G401.6 (cell line): ENCODE data around the gene SH3PXD2A.

Experiments
- FAIRE-seq: peaks from 2 replicates; lab custom pipeline; 2012; peaks lifted over from hg19 to GRCh38; lab: Jason Lieb, UNC

The SH3PXD2A gene

DNA sequence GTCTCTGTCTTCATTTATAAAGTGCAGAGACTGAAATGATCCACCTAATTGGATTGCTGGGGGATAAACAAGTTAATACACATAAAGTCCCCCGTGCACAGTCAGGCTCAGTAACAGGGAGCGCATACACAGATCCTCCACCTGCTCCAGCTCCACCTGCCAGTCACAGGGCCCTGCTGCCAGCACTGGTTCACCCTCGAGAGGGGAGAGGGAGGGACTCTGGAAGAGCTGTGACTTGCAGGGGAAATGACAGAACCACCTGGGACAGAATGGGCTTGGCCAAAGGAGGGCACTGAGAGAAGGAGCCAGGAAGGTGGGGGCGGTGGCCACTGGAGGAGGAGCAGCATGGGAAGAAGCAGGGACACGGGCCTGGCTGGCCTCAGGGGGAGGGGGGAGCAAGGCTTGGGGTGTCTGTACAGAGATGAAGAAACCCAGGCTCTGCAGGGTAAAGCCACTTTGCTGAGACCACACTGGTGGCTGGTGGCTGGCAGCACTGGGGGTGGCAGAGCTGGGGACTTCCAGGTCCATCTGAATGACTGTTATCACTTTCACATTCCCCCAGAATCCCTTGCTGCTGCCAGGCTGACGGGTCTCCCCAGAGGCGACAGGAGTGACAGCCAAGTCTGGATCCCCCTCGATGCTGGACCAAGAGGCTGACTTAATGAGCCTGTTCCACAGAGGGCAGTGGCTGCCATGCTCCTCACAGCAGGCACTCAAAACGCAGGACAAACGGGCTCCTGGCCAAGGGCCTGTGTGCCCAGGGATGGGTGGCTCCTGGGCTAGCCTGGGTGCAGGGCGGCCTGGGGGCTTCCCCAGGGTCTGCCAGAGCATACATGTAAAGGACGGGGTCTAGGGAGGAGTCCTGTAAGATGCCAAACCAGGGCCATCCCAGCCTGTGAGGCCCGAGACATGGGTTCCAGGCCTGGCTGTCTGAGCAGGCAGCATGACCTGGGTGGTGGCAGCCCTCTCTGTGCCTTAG, 151.1 kb downstream of the SH3PXD2A start:
- no peak for FAIRE-seq

DNA sequence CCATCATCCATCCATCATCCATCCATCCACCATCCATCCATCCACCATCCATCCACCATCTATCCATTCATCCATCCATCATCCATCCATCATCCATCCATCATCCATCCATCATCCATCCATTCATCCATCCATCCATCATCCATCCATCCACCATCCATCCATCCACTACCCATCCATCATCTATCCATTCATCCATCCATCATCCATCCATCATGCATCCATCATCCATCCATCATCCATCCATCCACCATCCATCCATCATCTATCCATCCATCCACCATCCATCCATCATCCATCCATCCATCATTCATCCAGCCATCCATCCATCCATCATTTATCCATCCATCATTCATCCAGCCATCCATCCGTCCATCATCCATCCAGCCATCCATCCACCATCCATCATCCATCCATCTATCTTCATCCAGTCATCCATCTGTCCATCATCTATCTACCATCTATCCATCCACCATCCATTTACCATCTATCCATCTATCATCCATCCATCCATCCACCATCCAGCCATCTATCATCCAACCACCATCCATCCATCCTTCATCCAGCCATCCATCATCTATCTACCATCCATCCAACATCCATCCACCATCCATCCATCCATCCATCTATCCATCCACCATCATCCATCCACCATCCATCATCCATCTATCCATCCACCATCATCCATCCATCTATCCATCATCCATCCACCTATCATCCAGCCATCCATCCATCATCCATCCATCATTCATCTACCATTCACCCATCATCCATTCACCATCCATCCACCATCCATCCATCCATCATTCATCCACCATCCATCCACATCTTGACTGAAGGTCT, 153.8 kb downstream of the SH3PXD2A start:
- FAIRE-seq: no peak

DNA sequence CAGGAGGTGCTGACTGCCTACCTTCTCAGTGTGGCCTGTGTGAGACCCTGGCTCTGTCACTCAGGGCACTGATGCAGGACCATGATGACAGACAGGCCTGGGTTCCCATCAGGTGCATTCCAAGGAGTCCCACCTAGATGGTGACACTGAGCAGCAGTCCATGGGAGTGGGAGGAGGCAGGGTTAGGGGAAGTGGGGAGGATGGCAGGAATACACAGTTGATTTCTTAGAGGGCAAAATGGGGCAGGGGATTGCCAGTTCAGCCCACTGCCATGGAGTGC, 155.0 kb downstream of the SH3PXD2A start:
- FAIRE-seq: no peak

DNA sequence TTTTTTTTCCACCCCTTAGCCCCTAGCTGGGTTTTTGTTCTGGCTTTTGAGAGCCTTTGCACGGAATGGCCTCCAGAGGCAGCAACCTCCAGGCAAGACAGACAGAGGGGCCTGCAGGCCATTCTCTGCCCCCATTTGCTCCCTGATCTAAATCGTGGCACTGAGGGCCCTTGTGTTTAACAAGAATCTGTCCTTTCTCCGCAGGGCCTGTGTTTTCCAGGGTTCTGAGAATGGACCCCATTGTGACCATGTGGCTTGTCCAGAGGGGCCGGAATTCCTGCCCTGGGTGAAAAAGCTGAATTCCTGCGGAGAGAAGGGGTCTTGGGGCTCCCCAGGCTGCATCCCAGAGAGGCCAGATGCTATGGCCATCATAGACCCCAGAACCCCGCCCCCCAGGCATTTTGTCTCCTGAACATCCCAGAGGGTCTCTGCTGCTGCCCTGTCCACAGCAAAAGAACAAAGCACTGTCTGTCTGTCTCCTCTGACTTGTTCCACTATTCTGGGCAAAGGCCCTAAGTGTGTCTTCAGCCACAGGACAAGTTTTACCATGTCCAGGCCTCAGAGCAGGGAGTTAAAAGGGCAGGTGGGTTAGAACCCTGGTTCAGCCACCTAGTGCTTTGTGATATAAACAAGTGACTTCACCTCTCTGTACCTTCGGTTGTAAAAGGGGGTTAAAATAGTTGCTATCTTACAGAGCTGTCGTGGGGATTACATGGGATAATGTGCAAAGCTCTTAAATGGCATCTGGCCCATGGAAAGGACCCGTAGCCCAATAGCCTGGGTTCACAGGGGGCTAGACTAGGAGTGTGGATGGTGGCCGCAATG, 155.6 kb downstream of the SH3PXD2A start:
- FAIRE-seq: no peak

DNA sequence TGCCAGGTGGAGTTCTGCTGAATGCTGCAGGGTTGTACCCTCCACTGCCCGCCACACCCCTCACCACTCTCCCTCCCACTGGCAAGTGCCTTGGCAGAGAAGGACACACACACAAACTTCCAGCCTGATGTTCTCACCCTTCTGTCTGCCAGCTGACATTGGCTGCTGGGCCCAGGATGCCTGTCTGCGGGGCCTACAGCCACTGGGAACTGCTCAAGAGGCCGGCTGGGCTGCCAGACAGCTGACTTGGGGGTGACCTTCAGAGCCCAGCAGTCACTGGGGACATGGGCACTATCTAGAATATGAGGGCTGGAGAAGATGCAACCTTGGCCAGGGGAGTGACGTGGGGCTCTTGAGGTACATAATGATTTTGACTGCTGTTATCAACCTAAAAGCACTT, 157.1 kb downstream of the SH3PXD2A start:
- no peak for FAIRE-seq

DNA sequence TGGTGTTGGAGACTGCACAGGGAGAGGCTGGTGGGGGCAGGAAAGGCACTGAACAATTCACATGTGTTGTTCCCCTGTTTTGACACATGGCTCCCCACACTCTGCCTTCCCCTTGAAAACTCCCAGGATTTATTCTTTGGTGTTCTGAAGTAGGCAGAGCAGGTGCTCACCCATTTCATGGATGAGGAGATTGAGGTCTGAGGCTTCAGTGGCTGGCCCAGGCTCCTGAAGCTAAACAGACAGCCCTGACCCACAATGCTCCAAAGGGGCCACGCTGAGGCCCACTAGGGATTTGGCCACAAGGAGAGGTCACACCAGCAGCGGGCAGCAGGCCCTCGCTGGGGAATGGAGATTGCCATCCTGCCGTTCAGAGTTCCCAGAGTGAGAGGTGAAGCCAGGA, 157.6 kb downstream of the SH3PXD2A start:
- FAIRE-seq: no peak

DNA sequence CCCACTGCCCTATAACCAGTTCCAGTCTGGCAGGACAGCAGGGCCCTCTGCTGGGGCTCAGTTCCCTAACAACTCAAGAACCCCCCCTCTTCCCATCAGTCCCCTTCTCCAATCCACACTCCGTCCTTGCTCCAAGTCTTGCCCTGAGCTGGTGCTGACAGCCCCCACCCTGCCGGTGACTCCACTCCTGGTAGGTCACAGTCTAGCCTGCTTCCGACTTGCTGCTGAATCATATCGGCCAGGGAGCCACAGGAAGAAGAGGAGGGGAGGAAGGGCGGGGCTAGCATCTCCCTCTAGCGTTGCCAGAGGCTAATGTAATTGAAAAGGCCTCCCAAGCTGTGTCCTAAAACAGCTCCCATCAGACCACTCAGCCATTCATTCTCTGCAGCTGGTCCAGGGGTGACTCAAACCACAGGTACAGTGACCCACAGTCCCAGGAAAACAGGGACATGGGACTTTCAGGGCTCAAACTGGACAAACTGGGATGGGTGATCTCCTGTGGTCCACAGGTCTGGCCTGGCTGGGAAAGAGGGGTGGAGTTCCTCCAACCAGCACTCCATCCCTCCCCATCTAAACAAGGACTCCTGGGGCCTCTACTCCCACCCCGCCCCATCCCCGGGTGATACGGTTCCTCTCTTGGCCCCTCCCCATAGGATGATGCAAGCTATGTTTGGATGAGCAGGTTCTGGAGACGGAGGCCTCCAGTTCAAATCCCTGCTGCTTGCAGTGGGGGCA, 158.8 kb downstream of the SH3PXD2A start:
- FAIRE-seq: no peak

DNA sequence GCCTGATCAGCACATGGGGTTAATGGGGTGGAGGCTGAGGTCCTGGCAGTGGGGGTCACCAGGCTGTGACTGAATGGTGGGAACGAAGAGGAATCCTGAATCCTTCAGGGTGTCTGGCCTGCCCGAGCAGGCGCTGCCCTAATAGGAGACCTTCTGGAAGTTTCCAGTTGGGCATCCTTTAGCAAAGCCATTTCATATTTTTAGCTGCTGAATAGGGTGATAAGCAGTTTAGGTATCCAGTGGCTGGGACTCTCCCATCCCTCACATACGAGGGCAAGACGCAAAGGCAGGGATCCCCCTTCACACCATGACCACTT, 159.3 kb downstream of the SH3PXD2A start:
- no peak for FAIRE-seq

DNA sequence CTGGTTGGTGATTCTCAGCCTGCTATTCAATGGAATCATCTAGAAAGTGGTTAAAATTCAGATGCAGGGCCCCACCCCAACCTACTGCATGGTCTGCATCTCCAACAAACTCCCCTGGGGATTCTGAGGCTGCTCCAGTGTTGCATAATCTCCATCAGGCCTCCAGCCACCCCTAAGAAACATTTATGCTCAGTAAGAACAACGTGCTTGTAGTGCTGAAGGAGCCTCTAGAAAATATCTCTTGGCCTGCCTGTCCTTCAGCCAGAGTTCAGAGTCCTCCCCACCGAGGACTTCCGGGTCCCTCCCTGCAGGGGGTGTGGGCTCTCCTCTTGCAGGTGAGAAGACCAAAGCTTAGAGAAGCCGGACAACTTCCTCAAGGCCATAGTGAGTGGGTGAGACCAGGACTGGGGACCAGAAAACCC, 159.8 kb downstream of the SH3PXD2A start:
- no peak for FAIRE-seq

DNA sequence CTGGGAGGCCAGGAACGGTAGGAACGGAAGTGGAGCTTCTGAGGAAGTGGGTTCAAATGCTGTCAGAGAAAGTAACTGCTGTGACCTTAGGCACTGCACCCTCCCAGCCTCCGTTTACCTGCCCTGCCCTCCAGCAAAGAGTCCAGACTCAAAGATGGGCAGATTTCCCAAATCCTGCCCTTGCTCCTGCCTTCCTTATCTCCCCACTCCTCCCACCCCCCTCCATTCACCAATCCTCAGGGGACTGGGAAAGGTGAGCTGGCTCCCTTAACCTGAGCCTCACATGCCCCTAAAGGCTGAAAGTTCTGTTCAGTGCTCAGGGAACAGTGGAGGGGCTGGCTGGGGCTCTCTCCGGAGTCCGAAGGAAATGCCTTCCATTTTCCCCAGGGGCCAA, 161.6 kb downstream of the SH3PXD2A start:
- no peak for FAIRE-seq

DNA sequence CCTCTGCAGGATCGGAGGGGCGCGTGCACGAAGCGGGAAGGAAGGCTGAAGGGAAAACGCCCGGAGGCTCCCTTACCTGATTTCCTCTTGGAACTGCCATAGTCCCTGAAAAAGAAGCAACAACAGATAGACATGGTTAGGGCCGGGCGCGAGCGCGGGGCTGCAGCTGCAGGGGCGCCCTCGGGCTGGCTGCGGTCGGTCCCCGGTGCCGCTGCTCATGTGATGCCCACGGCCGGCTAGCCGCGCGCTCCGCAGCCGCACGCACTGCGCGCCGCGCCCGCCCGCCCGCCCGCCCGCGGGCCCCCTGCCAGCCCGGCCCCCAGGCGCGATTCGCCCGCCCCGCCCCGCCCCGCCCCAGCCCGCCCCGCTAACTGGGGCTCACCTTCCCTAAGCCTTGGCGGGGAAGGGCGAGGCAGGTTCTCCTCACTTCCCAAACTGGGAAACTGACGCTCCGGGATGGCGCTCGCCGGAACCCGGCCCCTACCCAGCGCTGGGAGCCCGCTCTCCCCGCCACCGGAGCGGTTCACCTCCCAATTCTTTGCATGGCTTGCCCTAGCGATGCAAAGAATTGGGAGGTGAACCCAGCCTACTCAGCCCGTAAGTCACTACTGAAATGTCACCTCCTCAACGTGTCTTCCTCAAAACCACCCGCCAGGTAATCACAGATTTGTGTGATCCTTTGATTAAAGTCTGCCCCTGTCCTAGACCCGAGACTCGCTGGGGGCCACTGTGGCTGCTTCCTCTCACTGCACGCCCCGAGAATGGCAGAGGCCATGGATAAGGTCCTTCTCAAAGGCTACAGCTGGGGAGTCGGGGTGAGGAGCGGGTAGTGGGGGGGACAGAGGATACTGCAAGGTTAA, 162.2 kb downstream of the SH3PXD2A start:
- FAIRE-seq: no peak

DNA sequence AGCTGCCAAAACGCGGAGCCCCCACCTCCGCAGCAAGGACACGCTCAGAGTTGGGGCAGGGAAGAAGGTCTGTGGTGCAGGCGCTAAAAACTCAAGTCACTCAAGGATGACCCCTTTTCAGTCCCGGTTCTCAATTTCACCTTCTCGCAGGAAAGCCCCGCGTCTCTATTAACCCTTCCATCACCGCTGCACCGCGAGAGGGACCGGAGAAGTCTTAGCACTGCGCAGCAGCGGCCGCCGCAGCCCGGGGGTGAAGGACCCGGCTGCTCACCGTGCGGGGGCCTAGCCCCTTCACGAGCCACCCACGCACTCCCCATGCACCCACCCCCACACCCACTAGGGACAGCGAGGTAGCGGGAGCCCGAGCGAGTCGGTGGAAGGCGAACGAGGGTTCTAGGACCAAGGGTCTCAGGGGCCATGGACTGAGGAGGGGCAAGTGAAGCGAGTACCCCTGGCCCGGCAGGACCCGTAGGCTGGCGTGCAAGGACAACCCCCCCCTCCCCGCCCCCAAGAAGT, 162.9 kb downstream of the SH3PXD2A start:
- no peak for FAIRE-seq

DNA sequence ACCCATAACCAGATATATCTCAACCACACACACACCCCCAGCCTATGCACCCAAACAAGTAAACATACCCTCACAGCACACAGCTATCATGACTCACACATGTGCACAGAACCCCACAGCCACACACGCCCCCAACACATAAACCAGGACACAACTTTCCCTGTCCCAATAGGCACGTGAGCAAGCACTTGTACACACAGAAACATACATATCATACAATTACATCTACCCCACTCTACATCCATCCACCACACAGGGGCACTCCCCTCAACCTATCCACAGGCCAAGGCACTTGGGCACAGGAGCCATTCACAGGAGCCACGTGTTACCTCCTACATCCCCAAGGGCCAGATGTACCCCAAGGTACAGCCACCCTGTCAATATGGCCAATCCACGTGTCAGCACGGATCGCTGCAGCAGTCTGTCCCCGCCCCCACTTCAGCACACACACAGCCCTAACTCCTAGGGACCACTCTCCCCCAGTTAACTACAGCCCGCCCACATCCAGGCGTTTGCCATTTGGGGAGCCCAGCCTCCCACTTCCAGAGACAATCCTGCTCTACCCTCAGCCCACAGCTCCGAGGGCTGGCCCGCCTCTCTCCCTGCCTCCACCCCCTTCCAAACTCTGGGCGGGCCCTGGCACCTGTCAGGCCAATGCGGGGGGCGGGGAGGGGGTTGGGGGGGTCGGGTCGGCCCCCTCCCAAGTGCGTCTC, 163.5 kb downstream of the SH3PXD2A start:
- no peak for FAIRE-seq

DNA sequence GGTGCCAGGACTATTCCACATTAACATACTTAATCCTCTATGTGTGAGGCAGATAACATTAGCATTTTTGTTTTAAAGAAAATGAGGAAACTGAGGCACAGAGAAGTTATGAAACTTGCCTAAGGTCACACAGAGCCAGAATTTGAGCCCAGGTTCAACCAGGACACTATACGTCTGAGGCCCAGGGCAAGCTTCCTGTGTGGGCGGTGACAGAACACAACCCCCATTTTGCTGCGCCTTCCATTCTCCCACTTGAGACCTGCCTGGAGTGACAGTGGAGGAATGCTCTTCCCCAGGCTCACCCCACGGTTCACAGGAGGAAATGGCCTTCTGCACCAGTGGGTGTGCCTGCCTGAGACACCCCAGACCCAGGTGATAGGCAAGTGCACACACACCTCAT, 164.1 kb downstream of the SH3PXD2A start:
- no peak for FAIRE-seq

DNA sequence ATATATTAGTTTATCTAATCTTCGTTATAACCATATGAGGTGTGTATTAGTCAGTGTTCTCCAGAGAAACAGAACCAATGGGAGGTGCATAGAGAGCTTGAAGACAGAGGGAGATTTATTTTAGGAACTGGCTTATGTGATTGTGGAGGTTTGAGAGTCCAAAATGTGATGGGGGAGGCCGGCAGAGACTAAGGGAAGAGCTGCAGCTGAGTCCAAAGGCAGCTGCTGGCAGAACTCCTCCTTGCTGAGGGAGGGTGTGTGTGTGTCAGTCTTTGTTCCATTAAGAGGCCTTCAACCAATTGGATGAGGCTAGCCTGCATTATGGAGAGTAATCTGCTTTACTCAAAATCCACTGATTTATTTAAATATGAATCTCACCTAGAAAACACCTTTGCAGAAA, 165.1 kb downstream of the SH3PXD2A start:
- FAIRE-seq: no peak

DNA sequence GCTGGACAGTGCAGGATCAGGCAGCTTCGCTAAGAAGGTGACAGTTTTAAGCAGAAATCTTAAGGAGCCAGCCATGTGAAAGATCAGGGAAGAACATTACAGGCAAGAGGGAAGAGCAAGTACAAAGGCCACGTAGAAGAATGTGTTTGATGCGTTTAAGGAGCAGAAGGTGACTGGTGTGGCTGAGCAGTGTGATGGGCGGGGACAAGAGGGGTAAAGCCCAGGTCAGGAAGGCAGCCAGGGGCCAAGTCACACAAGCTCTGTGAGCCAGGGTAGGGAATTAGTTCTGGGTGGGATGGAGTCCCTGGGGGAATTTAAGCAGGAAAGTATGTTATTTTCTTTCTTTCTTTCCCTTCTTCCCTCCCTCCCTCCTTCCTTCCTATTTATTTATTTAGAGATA, 166.9 kb downstream of the SH3PXD2A start:
- FAIRE-seq: no peak

DNA sequence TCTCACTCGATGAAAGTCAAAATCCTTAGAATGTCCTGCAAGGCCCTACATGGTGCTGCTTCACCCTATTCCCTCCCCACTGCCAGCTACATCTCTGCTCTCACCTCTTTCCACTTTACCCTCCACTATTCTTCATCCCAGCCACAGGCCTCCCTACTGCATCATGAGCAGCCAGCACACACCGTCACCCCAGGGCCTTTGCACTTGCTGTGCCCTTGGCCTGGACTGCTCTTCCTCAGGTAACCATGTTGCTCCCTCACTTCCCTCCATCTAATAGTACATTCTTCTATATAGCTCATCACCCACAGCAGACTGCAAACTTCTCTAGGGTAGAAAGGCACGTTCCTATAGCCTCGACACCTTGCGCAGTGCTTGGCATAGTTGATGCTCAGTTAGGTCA, 167.7 kb downstream of the SH3PXD2A start:
- FAIRE-seq: no peak

DNA sequence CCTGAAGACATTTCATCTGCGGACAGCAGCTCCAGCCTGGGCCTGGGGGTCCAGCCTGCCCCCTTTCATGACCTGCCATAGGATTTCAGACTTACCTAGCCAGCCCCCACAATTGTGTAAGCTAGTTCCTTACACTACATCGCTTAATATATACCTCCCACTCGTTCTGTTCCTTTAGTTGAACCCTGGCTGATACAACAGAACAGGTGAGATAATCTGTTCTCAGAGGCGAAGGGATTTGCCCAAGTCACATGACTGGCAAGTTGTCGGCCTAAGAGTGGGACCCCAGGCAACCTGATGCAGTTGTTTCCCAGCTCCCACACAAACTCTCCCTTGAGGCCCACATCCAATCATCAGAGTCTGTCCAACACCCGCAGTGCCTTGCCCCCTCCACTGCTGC, 168.2 kb downstream of the SH3PXD2A start:
- FAIRE-seq: no peak

DNA sequence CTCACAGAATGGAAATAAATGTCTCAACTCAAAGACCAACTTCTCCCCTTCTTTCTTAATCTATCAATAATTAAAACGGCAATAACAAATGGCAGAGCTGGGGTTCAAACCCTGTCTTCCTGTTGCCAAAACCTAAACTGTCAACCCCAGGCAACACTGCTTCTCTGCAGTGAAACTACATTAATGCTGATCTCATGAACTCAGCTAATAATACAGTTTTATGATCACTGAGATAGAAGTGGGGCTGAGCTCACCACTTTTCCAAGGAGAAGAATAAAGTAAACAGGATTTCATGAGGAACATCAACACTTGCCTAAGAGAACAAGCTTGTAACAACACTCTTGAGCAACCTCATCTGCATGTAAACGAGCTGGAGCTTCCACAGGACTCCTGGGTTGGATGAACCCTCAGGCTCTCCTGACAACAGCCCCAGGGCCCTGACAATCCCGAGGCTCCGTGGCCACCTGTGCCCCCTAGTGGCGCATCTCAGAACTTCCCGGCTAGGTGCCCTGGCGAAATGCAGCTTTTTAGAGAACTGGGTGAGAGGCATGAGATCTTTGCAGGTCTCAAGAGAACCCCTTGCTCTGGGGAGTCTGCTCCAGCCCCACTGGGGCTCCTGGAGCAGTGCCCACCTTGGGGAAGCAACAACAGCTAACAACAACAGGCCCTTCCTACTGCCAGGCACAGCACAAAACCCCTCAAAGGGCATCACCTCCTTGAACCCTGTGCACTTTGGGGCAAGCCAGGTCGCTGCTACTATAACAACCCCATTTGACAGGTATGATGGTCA, 169.3 kb downstream of the SH3PXD2A start:
- no peak for FAIRE-seq
